Measurements from ENCODE around the gene SPRED1. TPM values are rescaled to one million over a fixed set of nuclear protein-coding genes. Genes with fewer than 3 reads are reported as not detected.

Gene SPRED1
- total and polyA plus RNA-seq, 10 of the 15 experiments (the other 5 are each of a cell fraction or from before 2014, with no cell fraction given) = 0.08 to 2.6 (median 0.22) TPM

GRCh38 chr15:38257676-38258075 is 5.0 kb downstream of the SPRED1 start:
- no peak for DNase-seq (ENCODE audit: low read depth, low spot score)
- CTCF ChIA-PET = interaction anchor here (0.8 to 1.1 kb wide), 3 partner anchors 43 to 442 kb away, joined by 3 to 4 read pairs (median 3); no protein-coding TSS in a partner anchor
- RAD21 ChIA-PET (ENCODE audit: unreplicated experiment) = interaction anchor here (1.6 to 1.8 kb wide), 2 partner anchors 10 to 43 kb away, joined by 4 to 5 read pairs; no protein-coding TSS in a partner anchor
- no peak for FAIRE-seq
- Histone ChIP-seq H4K20me1 (ENCODE audit: control insufficient read depth, insufficient read depth) (no peaks in the 10 kb centered on the region), H3K4me2 (ENCODE audit: control insufficient read depth, insufficient read depth) (no peak overlapping the region), H3K4me3 (no peak overlapping the region), H3K9me3 (replicated peaks; ENCODE audit: control insufficient read depth, insufficient read depth, low read length) (no peaks in the 10 kb centered on the region), H3K27ac (ENCODE audit: control insufficient read depth, insufficient read depth) (no peak overlapping the region), H3K4me1 (ENCODE audit: control insufficient read depth, insufficient read depth, low read length) (no peaks in the 10 kb centered on the region), H3K9ac (ENCODE audit: control insufficient read depth, insufficient read depth, low read length) (no peak overlapping the region), H3K36me3 (ENCODE audit: control insufficient read depth in 2 of 2, insufficient read depth in 2 of 2, low read length in 1 of 2) (no peaks in the 10 kb centered on the region), H2AFZ (ENCODE audit: control insufficient read depth, low read depth, low read length) (no peak overlapping the region), H3K27me3 (replicated peaks in 1 of 2; ENCODE audit: control insufficient read depth in 2 of 2, insufficient read depth in 2 of 2, low read length in 1 of 2) (no peaks in the 10 kb centered on the region), H3K79me2 (ENCODE audit: control insufficient read depth, insufficient read depth, low read length) (peaks cover 15% of the 10 kb centered on the region)
- no TSS peak for BruUV-seq (replicated peaks)
- POLR2A ChIA-PET = no interaction called here
- intact Hi-C loops (cut with micrococcal nuclease; ENCODE audit: unreplicated experiment) = no loop called here
- WGBS (ENCODE audit: insufficient coverage, insufficient replicate concordance, low lambda C conversion rate, missing lambda C conversion rate) = 29% methylated on average over 2 of the region's 2 CpGs
- SMC1A ChIA-PET (ENCODE audit: uncharacterized antibody, unreplicated experiment) = interaction anchor here (1.1 to 2.6 kb wide), 9 partner anchors 10 to 255 kb away, joined by 3 to 9 read pairs (median 4); no protein-coding TSS in a partner anchor
- no peak for TF ChIP-seq HCFC1 (IDR thresholded peaks at IDR 0.05; ENCODE audit: low read length)
- in situ Hi-C loops (cut with MboI) = no loop called here
- no peak for ATAC-seq

- H3K27ac ChIP-seq (ENCODE audit: control insufficient read depth, insufficient read depth) = no peak overlapping the region
- in situ Hi-C loops (cut with MboI) = no loop called here
- no peak for TF ChIP-seq SUZ12 (IDR thresholded peaks at IDR 0.05; ENCODE audit: unreplicated experiment)
- no peak for TF ChIP-seq EED (IDR thresholded peaks at IDR 0.05; ENCODE audit: low read depth)
- no peak for TF ChIP-seq ZBTB40 (IDR thresholded peaks at IDR 0.05; ENCODE audit: borderline replicate concordance)
- TF ChIP-seq CEBPB (IDR thresholded peaks at IDR 0.05; ENCODE audit: borderline replicate concordance in 1 of 2, low read depth in 2 of 2, low read length in 2 of 2) = no peak
- no peak for TF ChIP-seq ZSCAN29 (IDR thresholded peaks at IDR 0.05)
- TF ChIP-seq GATAD2B (conservative IDR thresholded peaks at IDR 0.05; ENCODE audit: low read depth) = no peak
- BruUV-seq (replicated peaks) = no TSS peak
- H3K36me3 ChIP-seq (ENCODE audit: control insufficient read depth in 2 of 2, insufficient read depth in 2 of 2, low read length in 1 of 2) = no peaks in the 10 kb centered on the region
- H3K9ac ChIP-seq (ENCODE audit: control insufficient read depth, insufficient read depth, low read length) = no peak overlapping the region
- no peaks in the 10 kb centered on the region for H3K4me1 ChIP-seq (ENCODE audit: control insufficient read depth, insufficient read depth, low read length)
- FAIRE-seq (no peak), DNase-seq (ENCODE audit: low read depth, low spot score) (no peak), ATAC-seq (no peak)
- no peaks in the 10 kb centered on the region for H3K9me3 ChIP-seq (replicated peaks; ENCODE audit: control insufficient read depth, insufficient read depth, low read length)
- POLR2A ChIA-PET = no interaction called here
- H3K4me2 ChIP-seq (ENCODE audit: control insufficient read depth, insufficient read depth) = no peak overlapping the region
- WGBS (ENCODE audit: insufficient coverage, insufficient replicate concordance, low lambda C conversion rate, missing lambda C conversion rate) = 46% methylated on average over 2 of the region's 2 CpGs
- RAD21 ChIA-PET (ENCODE audit: unreplicated experiment) = no interaction called here
- no peaks in the 10 kb centered on the region for H3K27me3 ChIP-seq (replicated peaks in 1 of 2; ENCODE audit: control insufficient read depth in 2 of 2, insufficient read depth in 2 of 2, low read length in 1 of 2)
- H4K20me1 ChIP-seq (ENCODE audit: control insufficient read depth, insufficient read depth) = no peaks in the 10 kb centered on the region
- intact Hi-C loops (cut with micrococcal nuclease; ENCODE audit: unreplicated experiment) = no loop called here
- CTCF ChIA-PET = interaction anchor here (1.1 to 1.9 kb wide), 2 partner anchors 14 to 440 kb away, joined by 4 to 5 read pairs; no protein-coding TSS in a partner anchor
- H3K79me2 ChIP-seq (ENCODE audit: control insufficient read depth, insufficient read depth, low read length) = peaks cover 6% of the 10 kb centered on the region
- H2AFZ ChIP-seq (ENCODE audit: control insufficient read depth, low read depth, low read length) = no peak overlapping the region
- no peak overlapping the region for H3K4me3 ChIP-seq
- SMC1A ChIA-PET (ENCODE audit: uncharacterized antibody, unreplicated experiment) = interaction anchor here (2.2 kb wide), 1 partner anchor 14 kb away, joined by 4 read pairs; no protein-coding TSS in a partner anchor
Measured at GRCh38 chr15:38259134-38259533, 6.5 kb downstream of the SPRED1 start.
